K562 (cell line): Measurements from ENCODE around the gene HIVEP3. TPM values are rescaled to one million over a fixed set of nuclear protein-coding genes. Genes with fewer than 3 reads are reported as not detected.
A peak's percentile ranks its signal among the peaks of the same experiment; 100 is the strongest.

Source experiments
- ATAC-seq: fragments of 200-7000 bp; cut with Tn5 transposase; 3 replicates; pipeline ENCODE4 v1.9.1; 2020; ENCODE audit warnings: moderate library complexity
- BruUV-seq: library from RNA; stranded (reverse); fragments of 400-500 nt; replicated peaks from 2 replicates; lab custom pipeline; 2021; lab: Mats Ljungman, UMichigan
- CTCF ChIA-PET: fragments of 300-600 bp; formaldehyde crosslinking; extraction: SDS; loops from one replicate; lab custom pipeline; 2021; ENCODE audit warnings: low intra/inter-chr PET ratio; lab: Yijun Ruan, JAX
- POLR2A ChIA-PET: fragments of 300-600, 350-650 bp; sonication (Branson Sonifier 250); formaldehyde crosslinking; extraction: SDS; loops from one replicate; lab custom pipeline; 2021; ENCODE audit warnings: antibody characterized with exemption, inconsistent platforms; lab: Yijun Ruan, JAX
- DNase-seq, 4 experiments: peaks; one replicate each; pipeline versions ENCODE4 v3.0.0 to v3.0.0-alpha.2; 2011 to 2018; ENCODE audit warnings: low spot score in 3 of 4, mixed read lengths in 3 of 4; ENCODE audit errors: extremely low read depth in 1 of 4
- FAIRE-seq: peaks from 2 replicates; lab custom pipeline; 2011; peaks lifted over from hg19 to GRCh38; lab: Jason Lieb, UNC
- H2AFZ ChIP-seq: 2 replicates; pipeline ENCODE4 v1.6.0; 2011; ENCODE audit warnings: low read depth, low read length, control low read depth, inconsistent platforms
- H3K27ac ChIP-seq: fragments of 200-600 bp; 3 replicates; pipeline ENCODE4 v1.8.0; 2011; ENCODE audit warnings: low read depth, mild to moderate bottlenecking, control low read depth, inconsistent platforms, low read length, moderate library complexity, mixed read lengths; ENCODE audit errors: extremely low read depth
- H3K27me3 ChIP-seq, 2 experiments: fragments of 300-600 bp in 1 of 2; 2 replicates in 1 of 2; 3 replicates in 1 of 2; pipeline versions ENCODE4 v1.6.0 to v1.8.0; 2011; ENCODE audit warnings: inconsistent platforms in 2 of 2, low read length in 2 of 2, mild to moderate bottlenecking in 1 of 2, mixed read lengths in 1 of 2, moderate library complexity in 1 of 2; ENCODE audit not compliant: control insufficient read depth in 2 of 2, insufficient read depth in 2 of 2
- H3K36me3 ChIP-seq: fragments of 300-600 bp; 3 replicates; pipeline ENCODE4 v1.8.0; 2011; ENCODE audit warnings: mild to moderate bottlenecking, low read length, inconsistent platforms; ENCODE audit not compliant: control insufficient read depth, insufficient read depth
- H3K4me1 ChIP-seq, 2 experiments: fragments of 200-600 bp in 1 of 2; replicated peaks in 1 of 2; 2 replicates in 1 of 2; 3 replicates in 1 of 2; pipeline versions ENCODE4 v1.5.1 to v1.8.0; 2011; ENCODE audit warnings: inconsistent platforms in 2 of 2, low read length in 2 of 2, mild to moderate bottlenecking in 1 of 2, mixed read lengths in 1 of 2, moderate library complexity in 1 of 2; ENCODE audit not compliant: control insufficient read depth in 2 of 2, insufficient read depth in 2 of 2
- H3K4me2 ChIP-seq: 2 replicates; pipeline ENCODE4 v1.6.1; 2011; ENCODE audit warnings: low read length, control low read depth, inconsistent platforms, mixed read lengths; ENCODE audit not compliant: insufficient read depth
- H3K4me3 ChIP-seq: fragments of 200-600 bp; sonication (generic), shearing (Covaris generic); 2 replicates; pipeline ENCODE4 v1.5.1; 2016; ENCODE audit warnings: control low read depth, inconsistent platforms
- H3K79me2 ChIP-seq: fragments of 200-600 bp; 3 replicates; pipeline ENCODE4 v1.8.0; 2011; ENCODE audit warnings: low read length, inconsistent platforms; ENCODE audit not compliant: control insufficient read depth, insufficient read depth
- H3K9ac ChIP-seq, 2 experiments: 2 replicates each; pipeline versions ENCODE4 v1.6.0 to v1.6.1; 2011; ENCODE audit warnings: low read depth in 2 of 2, low read length in 2 of 2, control low read depth in 1 of 2, inconsistent platforms in 1 of 2, mild to moderate bottlenecking in 1 of 2, mixed read lengths in 1 of 2; ENCODE audit not compliant: insufficient read depth in 1 of 2
- H3K9me1 ChIP-seq: one replicate; pipeline ENCODE4 v1.6.0; 2011; ENCODE audit warnings: inconsistent platforms, mild to moderate bottlenecking, low read length, moderate library complexity; ENCODE audit not compliant: control insufficient read depth, insufficient read depth
- H3K9me3 ChIP-seq: replicated peaks from 2 replicates; pipeline ENCODE4 v1.5.1; 2011; ENCODE audit warnings: low read depth, low read length, inconsistent platforms; ENCODE audit not compliant: control insufficient read depth, insufficient read depth
- H4K20me1 ChIP-seq: replicated peaks from 2 replicates; pipeline ENCODE4 v1.6.1; 2011; ENCODE audit warnings: low read length, inconsistent platforms, mixed read lengths; ENCODE audit not compliant: control insufficient read depth, insufficient read depth
- BMI1 ChIP-seq: fragments of 150-350 bp; IDR thresholded peaks from 2 replicates; pipeline ENCODE4 v1.6.1; 2014; ENCODE audit warnings: low read length
- CREM ChIP-seq: IDR thresholded peaks from 2 replicates; pipeline ENCODE4 v1.6.1; 2014; ENCODE audit warnings: antibody characterized with exemption, low read depth
- FOXA1 ChIP-seq: fragments of 450-650 bp; IDR thresholded peaks from 2 replicates; pipeline ENCODE4 v1.6.1; 2016; ENCODE audit warnings: mild to moderate bottlenecking, borderline replicate concordance
- IRF2 ChIP-seq: sonication (generic); formaldehyde crosslinking; IDR thresholded peaks from 2 replicates; pipeline ENCODE4 v1.8.1; 2022; ENCODE audit warnings: mild to moderate bottlenecking, missing genetic modification reagents
- KAT7 ChIP-seq: sonication (generic); formaldehyde crosslinking; IDR thresholded peaks from 2 replicates; pipeline ENCODE4 v1.8.0; 2022; ENCODE audit warnings: missing genetic modification reagents, mild to moderate bottlenecking, borderline replicate concordance
- LEF1 ChIP-seq: fragments of 450-650 bp; IDR thresholded peaks from 2 replicates; pipeline ENCODE4 v1.6.1; 2016; ENCODE audit warnings: mild to moderate bottlenecking
- NFYB ChIP-seq: IDR thresholded peaks from 2 replicates; pipeline ENCODE4 v1.6.1; 2011; ENCODE audit warnings: mild to moderate bottlenecking, moderate library complexity; ENCODE audit not compliant: insufficient read length; ENCODE audit errors: extremely low read depth
- SREBF2 ChIP-seq: sonication (generic); formaldehyde crosslinking; IDR thresholded peaks from 2 replicates; pipeline ENCODE4 v1.4.0; 2020; ENCODE audit warnings: mild to moderate bottlenecking, missing genetic modification reagents
- SRSF1 ChIP-seq: fragments of 200-400 bp; formaldehyde crosslinking; IDR thresholded peaks from 2 replicates; pipeline ENCODE4 v1.6.1; 2017; ENCODE audit warnings: mild to moderate bottlenecking, low read depth, low read length, moderate library complexity
- U2AF1 ChIP-seq: fragments of 200-400 bp; formaldehyde crosslinking; optimal IDR thresholded peaks from 2 replicates; pipeline ENCODE3; 2017; ENCODE audit warnings: mild to moderate bottlenecking, low read depth, low read length, moderate library complexity
- ZNF3 ChIP-seq: fragments of 250-450 bp; sonication (Bioruptor Pico); IDR thresholded peaks from 2 replicates; pipeline ENCODE4 v1.5.0; 2021; ENCODE audit warnings: mild to moderate bottlenecking, moderate library complexity
- ZNF436 ChIP-seq: fragments of 250-450, 450-650 bp; sonication (Bioruptor Pico); formaldehyde crosslinking; IDR thresholded peaks from 2 replicates; pipeline ENCODE4 v1.7.0; 2020; ENCODE audit warnings: mild to moderate bottlenecking
- ZNF57 ChIP-seq: fragments of 450-650 bp; formaldehyde crosslinking; IDR thresholded peaks from 2 replicates; pipeline ENCODE4 v1.4.0; 2020; ENCODE audit warnings: mild to moderate bottlenecking, moderate library complexity
- WGBS: fragments of 100-300 bp; shearing (Covaris generic); methylation state at CpG from one replicate; pipeline ENCODE4 v1.1.6; 2016; ENCODE audit warnings: low coverage, mixed read lengths; ENCODE audit not compliant: insufficient coverage; ENCODE audit errors: missing lambda C conversion rate; 5-methylcytosine and 5-hydroxymethylcytosine counted together
- in situ Hi-C: fragments of 300-500 bp; cut with MboI; formaldehyde crosslinking; loops from 4 replicates; pipeline ENCODE4 v1.15.0; 2018; ENCODE audit warnings: inconsistent platforms, mixed read lengths
- intact Hi-C: fragments of 100-400 bp; cut with micrococcal nuclease; formaldehyde crosslinking; loops from 2 replicates; pipeline ENCODE4 v1.14.2; 2022
- polyA plus RNA-seq, 8 experiments: library from polyadenylated mRNA; depleted of rRNA in 4 of 8; stranded (reverse) in 5 of 8; unstranded in 3 of 8; fragments of >200 nt; fragmentation: Nextera tagmentation in 2 of 8; fragmentation: Illumina TruSeq in 1 of 8; extraction: Ambion mirVana in 2 of 8; extraction: Trizol in 1 of 8; gene quantifications; 2 replicates each; pipeline versions ENCODE4 v1.2.1 to v1.2.3, GENCODE V29; 2011 to 2014; ENCODE audit warnings: inconsistent platforms in 1 of 8, missing spikeins in 1 of 8
- total RNA-seq, 7 experiments: library from RNA; depleted of rRNA in 6 of 7; stranded (reverse); fragments of >200 nt in 6 of 7; fragmentation: Illumina TruSeq in 2 of 7; extraction: Trizol in 2 of 7; gene quantifications; 2 replicates each; pipeline versions ENCODE4 v1.2.1 to v1.2.3, GENCODE V29; 2011 to 2021; ENCODE audit warnings: low replicate concordance in 1 of 7

HIVEP3 gene
- total and polyA plus RNA-seq, 9 of the 15 experiments (the other 6 are each of a cell fraction or from before 2014, with no cell fraction given), result 0.09 to 0.58 (median 0.34) TPM; not detected in 1

GRCh38 chr1:41463516-41463915 is 455.2 kb downstream of the HIVEP3 start:
- no peak for ATAC-seq
- in situ Hi-C loops (no loop called here), intact Hi-C loops (no loop called here)
- Histone ChIP-seq H3K79me2 (no peaks in the 10 kb centered on the region), H3K4me3 (no peak overlapping the region), H3K9me3 (no peaks in the 10 kb centered on the region), H3K4me2 (no peak overlapping the region), H3K4me1 (no peaks in the 10 kb centered on the region), H3K9ac (no peak overlapping the region), H3K27me3 (peaks cover 0 to 35% of the 10 kb centered on the region in 2 experiments; a peak in 4 of 5 replicates), H3K9me1 (no peaks in the 10 kb centered on the region), H3K27ac (no peak overlapping the region), H4K20me1 (0 out of 2 replicates have a peak, but pooled peaks cover 6% of the 10 kb centered on the region), H2AFZ (no peak overlapping the region), H3K36me3 (no peaks in the 10 kb centered on the region)
- ChIA-PET CTCF (no interaction called here), POLR2A (interaction anchor here (0.5 kb wide), 1 partner anchor 362 kb away, joined by 3 read pairs; no protein-coding TSS in a partner anchor)
- WGBS, result 11% methylated on average over 2 of the region's 2 CpGs
- no peak for FAIRE-seq
- no peak for DNase-seq
- TF ChIP-seq LEF1 (no peak), SREBF2 (CRISPR knock-in tag) (no peak), KAT7 (CRISPR knock-in tag) (no peak), U2AF1 (no peak), CREM (no peak), ZNF436 (CRISPR knock-in tag) (no peak), ZNF3 (CRISPR knock-in tag) (no peak)
- BruUV-seq, result no TSS peak

- H3K27ac ChIP-seq, result no peak overlapping the region
- DNase-seq (no peak), ATAC-seq (0 out of 3 replicates have a peak, but pooled peaks have one; percentile 51), FAIRE-seq (no peak)
- H3K79me2 ChIP-seq, result no peaks in the 10 kb centered on the region
- no peaks in the 10 kb centered on the region for H3K9me1 ChIP-seq
- H3K4me1 ChIP-seq, result no peaks in the 10 kb centered on the region
- intact Hi-C loops (no loop called here), in situ Hi-C loops (no loop called here)
- peaks cover 0 to 29% of the 10 kb centered on the region in 2 experiments; a peak in 4 of 5 replicates for H3K27me3 ChIP-seq
- H4K20me1 ChIP-seq, result 0 out of 2 replicates have a peak, but pooled peaks cover 6% of the 10 kb centered on the region
- ChIA-PET CTCF (interaction anchor here (0.6 kb wide), 2 partner anchors 30 to 428 kb away, joined by 3 read pairs; no protein-coding TSS in a partner anchor), POLR2A (interaction anchor here (1.2 kb wide), 1 partner anchor 13 kb away, joined by 3 read pairs; no protein-coding TSS in a partner anchor)
- no peak overlapping the region for H3K9ac ChIP-seq
- 0% methylated on average over 2 of the region's 2 CpGs for WGBS
- H3K4me2 ChIP-seq, result no peak overlapping the region
- no TSS peak for BruUV-seq
- no peak overlapping the region for H3K4me3 ChIP-seq
- TF ChIP-seq BMI1 (no peak), FOXA1 (no peak), NFYB (peak; percentile 22), IRF2 (CRISPR knock-in tag) (no peak), SRSF1 (no peak), ZNF57 (no peak)
- H2AFZ ChIP-seq, result no peak overlapping the region
- no peaks in the 10 kb centered on the region for H3K9me3 ChIP-seq
- H3K36me3 ChIP-seq, result no peaks in the 10 kb centered on the region
These were observed 456.1 kb downstream of the HIVEP3 start for GRCh38 chr1:41462680-41463004.
